K562 (cell line): Measurements from ENCODE around the gene PRKCE. TPM values are rescaled to one million over a fixed set of nuclear protein-coding genes. Genes with fewer than 3 reads are reported as not detected.

ENCODE experiments used
- ATAC-seq: fragments of 200-7000 bp; cut with Tn5 transposase; 3 replicates; pipeline ENCODE4 v1.9.1; 2020; ENCODE audit warnings: moderate library complexity
- BruUV-seq: library from RNA; stranded (reverse); fragments of 400-500 nt; replicated peaks from 2 replicates; lab custom pipeline; 2021; lab: Mats Ljungman, UMichigan
- CTCF ChIA-PET: fragments of 300-600 bp; formaldehyde crosslinking; extraction: SDS; loops from one replicate; lab custom pipeline; 2021; ENCODE audit warnings: low intra/inter-chr PET ratio; lab: Yijun Ruan, JAX
- POLR2A ChIA-PET: fragments of 300-600, 350-650 bp; sonication (Branson Sonifier 250); formaldehyde crosslinking; extraction: SDS; loops from one replicate; lab custom pipeline; 2021; ENCODE audit warnings: antibody characterized with exemption, inconsistent platforms; lab: Yijun Ruan, JAX
- DNase-seq, 4 experiments: peaks; one replicate each; pipeline versions ENCODE4 v3.0.0 to v3.0.0-alpha.2; 2011 to 2018; ENCODE audit warnings: low spot score in 3 of 4, mixed read lengths in 3 of 4; ENCODE audit errors: extremely low read depth in 1 of 4
- FAIRE-seq: peaks from 2 replicates; lab custom pipeline; 2011; peaks lifted over from hg19 to GRCh38; lab: Jason Lieb, UNC
- H2AFZ ChIP-seq: 2 replicates; pipeline ENCODE4 v1.6.0; 2011; ENCODE audit warnings: low read depth, low read length, control low read depth, inconsistent platforms
- H3K27ac ChIP-seq: fragments of 200-600 bp; 3 replicates; pipeline ENCODE4 v1.8.0; 2011; ENCODE audit warnings: low read depth, mild to moderate bottlenecking, control low read depth, inconsistent platforms, low read length, moderate library complexity, mixed read lengths; ENCODE audit errors: extremely low read depth
- H3K27me3 ChIP-seq, 2 experiments: fragments of 300-600 bp in 1 of 2; 2 replicates in 1 of 2; 3 replicates in 1 of 2; pipeline versions ENCODE4 v1.6.0 to v1.8.0; 2011; ENCODE audit warnings: inconsistent platforms in 2 of 2, low read length in 2 of 2, mild to moderate bottlenecking in 1 of 2, mixed read lengths in 1 of 2, moderate library complexity in 1 of 2; ENCODE audit not compliant: control insufficient read depth in 2 of 2, insufficient read depth in 2 of 2
- H3K36me3 ChIP-seq: fragments of 300-600 bp; 3 replicates; pipeline ENCODE4 v1.8.0; 2011; ENCODE audit warnings: mild to moderate bottlenecking, low read length, inconsistent platforms; ENCODE audit not compliant: control insufficient read depth, insufficient read depth
- H3K4me1 ChIP-seq, 2 experiments: fragments of 200-600 bp in 1 of 2; replicated peaks in 1 of 2; 2 replicates in 1 of 2; 3 replicates in 1 of 2; pipeline versions ENCODE4 v1.5.1 to v1.8.0; 2011; ENCODE audit warnings: inconsistent platforms in 2 of 2, low read length in 2 of 2, mild to moderate bottlenecking in 1 of 2, mixed read lengths in 1 of 2, moderate library complexity in 1 of 2; ENCODE audit not compliant: control insufficient read depth in 2 of 2, insufficient read depth in 2 of 2
- H3K4me2 ChIP-seq: 2 replicates; pipeline ENCODE4 v1.6.1; 2011; ENCODE audit warnings: low read length, control low read depth, inconsistent platforms, mixed read lengths; ENCODE audit not compliant: insufficient read depth
- H3K4me3 ChIP-seq: fragments of 200-600 bp; sonication (generic), shearing (Covaris generic); 2 replicates; pipeline ENCODE4 v1.5.1; 2016; ENCODE audit warnings: control low read depth, inconsistent platforms
- H3K79me2 ChIP-seq: fragments of 200-600 bp; 3 replicates; pipeline ENCODE4 v1.8.0; 2011; ENCODE audit warnings: low read length, inconsistent platforms; ENCODE audit not compliant: control insufficient read depth, insufficient read depth
- H3K9ac ChIP-seq, 2 experiments: 2 replicates each; pipeline versions ENCODE4 v1.6.0 to v1.6.1; 2011; ENCODE audit warnings: low read depth in 2 of 2, low read length in 2 of 2, control low read depth in 1 of 2, inconsistent platforms in 1 of 2, mild to moderate bottlenecking in 1 of 2, mixed read lengths in 1 of 2; ENCODE audit not compliant: insufficient read depth in 1 of 2
- H3K9me1 ChIP-seq: one replicate; pipeline ENCODE4 v1.6.0; 2011; ENCODE audit warnings: inconsistent platforms, mild to moderate bottlenecking, low read length, moderate library complexity; ENCODE audit not compliant: control insufficient read depth, insufficient read depth
- H3K9me3 ChIP-seq: replicated peaks from 2 replicates; pipeline ENCODE4 v1.5.1; 2011; ENCODE audit warnings: low read depth, low read length, inconsistent platforms; ENCODE audit not compliant: control insufficient read depth, insufficient read depth
- H4K20me1 ChIP-seq: replicated peaks from 2 replicates; pipeline ENCODE4 v1.6.1; 2011; ENCODE audit warnings: low read length, inconsistent platforms, mixed read lengths; ENCODE audit not compliant: control insufficient read depth, insufficient read depth
- ARID2 ChIP-seq: fragments of 450-650 bp; IDR thresholded peaks from 2 replicates; pipeline ENCODE4 v1.6.1; 2017; ENCODE audit warnings: antibody characterized with exemption, mild to moderate bottlenecking
- DPF2 ChIP-seq: fragments of 450-650 bp; IDR thresholded peaks from 2 replicates; pipeline ENCODE4 v1.6.1; 2016
- FOXK2 ChIP-seq, 2 experiments: fragments of 450-650 bp; IDR thresholded peaks in 1 of 2; conservative IDR thresholded peaks in 1 of 2; 2 replicates each; pipeline ENCODE4 v1.6.1; 2016; ENCODE audit warnings: low read depth in 2 of 2, mild to moderate bottlenecking in 1 of 2
- GATA2 ChIP-seq: sonication (generic); formaldehyde crosslinking; IDR thresholded peaks from 2 replicates; pipeline ENCODE4 v1.4.0; 2020; ENCODE audit warnings: mild to moderate bottlenecking, missing genetic modification reagents
- GTF2A2 ChIP-seq: IDR thresholded peaks from 2 replicates; pipeline ENCODE4 v1.6.1; 2016; ENCODE audit warnings: mild to moderate bottlenecking, missing genetic modification characterization, missing compliant biosample characterization
- HIVEP1 ChIP-seq: fragments of 250-450 bp; sonication (Bioruptor Pico); IDR thresholded peaks from 2 replicates; pipeline ENCODE4 v1.4.0; 2020; ENCODE audit warnings: mild to moderate bottlenecking
- MTA2 ChIP-seq: fragments of 450-650 bp; IDR thresholded peaks from 2 replicates; pipeline ENCODE4 v1.6.1; 2016; ENCODE audit warnings: low read depth
- MYC ChIP-seq, 2 experiments: fragments of 250-450 bp in 1 of 2; sonication (Bioruptor Pico) in 1 of 2; IDR thresholded peaks; 2 replicates each; pipeline versions ENCODE4 v1.5.1 to v1.6.1; 2012 to 2021; ENCODE audit warnings: low read depth in 2 of 2, borderline replicate concordance in 1 of 2, improper control_type of control experiment in 1 of 2, low read length in 1 of 2, mild to moderate bottlenecking in 1 of 2, moderate library complexity in 1 of 2
- PTRF ChIP-seq: fragments of 450-650 bp; IDR thresholded peaks from 2 replicates; pipeline ENCODE4 v1.6.1; 2016; ENCODE audit warnings: mild to moderate bottlenecking, missing genetic modification characterization, missing compliant biosample characterization
- RAD21 ChIP-seq, 2 experiments: fragments of 250-450 bp in 1 of 2; fragments of 450-650 bp in 1 of 2; sonication (Bioruptor Pico) in 1 of 2; formaldehyde crosslinking in 1 of 2; IDR thresholded peaks in 1 of 2; conservative IDR thresholded peaks in 1 of 2; 2 replicates each; pipeline versions ENCODE4 v1.4.0 to v1.8.0; 2020 to 2022; ENCODE audit warnings: mild to moderate bottlenecking in 2 of 2, moderate library complexity in 1 of 2
- TAF1 ChIP-seq: IDR thresholded peaks from 2 replicates; pipeline ENCODE4 v1.6.1; 2011; ENCODE audit warnings: mild to moderate bottlenecking, low read length, moderate library complexity; ENCODE audit not compliant: insufficient read depth, control insufficient read depth, severe bottlenecking; ENCODE audit errors: extremely low read depth
- ZKSCAN1 ChIP-seq: fragments of 150-350 bp; IDR thresholded peaks from 2 replicates; pipeline ENCODE4 v1.6.1; 2016; ENCODE audit warnings: low read depth, low read length
- ZNF239 ChIP-seq: fragments of 250-450 bp; sonication (Bioruptor Pico); IDR thresholded peaks from 2 replicates; pipeline ENCODE4 v1.4.0; 2020; ENCODE audit warnings: mild to moderate bottlenecking
- ZNF561 ChIP-seq: fragments of 450-650 bp; formaldehyde crosslinking; conservative IDR thresholded peaks from 2 replicates; pipeline ENCODE4 v1.4.0; 2020; ENCODE audit warnings: mild to moderate bottlenecking, moderate library complexity
- ZNF695 ChIP-seq: fragments of 450-650 bp; formaldehyde crosslinking; IDR thresholded peaks from 2 replicates; pipeline ENCODE4 v1.4.0; 2020; ENCODE audit warnings: mild to moderate bottlenecking, moderate library complexity
- ZNF780A ChIP-seq: fragments of 250-450 bp; sonication (Bioruptor Pico); IDR thresholded peaks from 2 replicates; pipeline ENCODE4 v1.5.0; 2021; ENCODE audit warnings: mild to moderate bottlenecking
- WGBS: fragments of 100-300 bp; shearing (Covaris generic); methylation state at CpG from one replicate; pipeline ENCODE4 v1.1.6; 2016; ENCODE audit warnings: low coverage, mixed read lengths; ENCODE audit not compliant: insufficient coverage; ENCODE audit errors: missing lambda C conversion rate; 5-methylcytosine and 5-hydroxymethylcytosine counted together
- in situ Hi-C: fragments of 300-500 bp; cut with MboI; formaldehyde crosslinking; loops from 4 replicates; pipeline ENCODE4 v1.15.0; 2018; ENCODE audit warnings: inconsistent platforms, mixed read lengths
- intact Hi-C: fragments of 100-400 bp; cut with micrococcal nuclease; formaldehyde crosslinking; loops from 2 replicates; pipeline ENCODE4 v1.14.2; 2022
- polyA plus RNA-seq, 8 experiments: library from polyadenylated mRNA; depleted of rRNA in 4 of 8; stranded (reverse) in 5 of 8; unstranded in 3 of 8; fragments of >200 nt; fragmentation: Nextera tagmentation in 2 of 8; fragmentation: Illumina TruSeq in 1 of 8; extraction: Ambion mirVana in 2 of 8; extraction: Trizol in 1 of 8; gene quantifications; 2 replicates each; pipeline versions ENCODE4 v1.2.1 to v1.2.3, GENCODE V29; 2011 to 2014; ENCODE audit warnings: inconsistent platforms in 1 of 8, missing spikeins in 1 of 8
- total RNA-seq, 7 experiments: library from RNA; depleted of rRNA in 6 of 7; stranded (reverse); fragments of >200 nt in 6 of 7; fragmentation: Illumina TruSeq in 2 of 7; extraction: Trizol in 2 of 7; gene quantifications; 2 replicates each; pipeline versions ENCODE4 v1.2.1 to v1.2.3, GENCODE V29; 2011 to 2021; ENCODE audit warnings: low replicate concordance in 1 of 7
- TF ChIP-seq, protein P1 (sequence below): fragments of 450-650 bp; IDR thresholded peaks from 2 replicates; pipeline ENCODE4 v1.7.0; 2016; ENCODE audit warnings: borderline replicate concordance
- TF ChIP-seq, protein P2 (sequence below): sonication (generic); formaldehyde crosslinking; IDR thresholded peaks from 2 replicates; pipeline ENCODE4 v1.8.0; 2022; ENCODE audit warnings: mild to moderate bottlenecking, missing genetic modification reagents

PRKCE gene
- total and polyA plus RNA-seq, 9 of the 15 experiments (the other 6 are each of a cell fraction or from before 2014, with no cell fraction given), result 0.06 to 1.0 (median 0.22) TPM; not detected in 1

DNA sequence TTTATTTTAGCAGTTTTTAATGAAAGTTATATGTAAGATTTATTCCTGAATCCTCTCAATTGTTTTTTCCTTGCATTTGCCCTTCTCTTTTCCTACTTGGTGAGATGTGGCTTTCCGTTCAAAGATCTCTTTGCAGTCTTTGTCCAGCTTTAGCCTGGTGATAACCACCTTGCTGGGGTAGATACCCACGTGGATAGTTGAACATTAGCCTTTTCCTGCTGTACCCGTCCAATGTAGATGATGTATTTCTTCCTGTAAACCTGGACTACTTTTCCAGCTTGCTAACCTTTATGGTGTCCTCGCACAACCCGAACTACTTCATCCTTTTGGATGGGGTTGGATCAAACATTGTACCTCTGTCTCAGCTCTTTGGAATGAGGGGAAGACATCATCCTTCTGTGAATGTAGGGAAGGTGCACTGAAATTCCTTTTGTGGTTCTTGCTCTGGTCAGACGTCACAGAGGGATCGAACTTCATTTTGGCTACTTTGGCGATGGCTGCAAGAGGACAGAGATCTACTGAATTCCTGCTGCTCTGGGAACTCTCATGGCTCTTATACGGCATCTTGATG lies 352.5 kb downstream of the PRKCE start (continued):
- TF ChIP-seq ZNF780A (CRISPR knock-in tag) (no peak), HIVEP1 (CRISPR knock-in tag) (no peak), ZNF239 (CRISPR knock-in tag) (no peak), MTA2 (no peak), ARID2 (no peak), ZNF695 (CRISPR knock-in tag) (no peak)
- TF ChIP-seq, protein P1, sequence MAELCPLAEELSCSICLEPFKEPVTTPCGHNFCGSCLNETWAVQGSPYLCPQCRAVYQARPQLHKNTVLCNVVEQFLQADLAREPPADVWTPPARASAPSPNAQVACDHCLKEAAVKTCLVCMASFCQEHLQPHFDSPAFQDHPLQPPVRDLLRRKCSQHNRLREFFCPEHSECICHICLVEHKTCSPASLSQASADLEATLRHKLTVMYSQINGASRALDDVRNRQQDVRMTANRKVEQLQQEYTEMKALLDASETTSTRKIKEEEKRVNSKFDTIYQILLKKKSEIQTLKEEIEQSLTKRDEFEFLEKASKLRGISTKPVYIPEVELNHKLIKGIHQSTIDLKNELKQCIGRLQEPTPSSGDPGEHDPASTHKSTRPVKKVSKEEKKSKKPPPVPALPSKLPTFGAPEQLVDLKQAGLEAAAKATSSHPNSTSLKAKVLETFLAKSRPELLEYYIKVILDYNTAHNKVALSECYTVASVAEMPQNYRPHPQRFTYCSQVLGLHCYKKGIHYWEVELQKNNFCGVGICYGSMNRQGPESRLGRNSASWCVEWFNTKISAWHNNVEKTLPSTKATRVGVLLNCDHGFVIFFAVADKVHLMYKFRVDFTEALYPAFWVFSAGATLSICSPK, result no peak
- TF ChIP-seq, all 486 proteins: peak for 0

DNA sequence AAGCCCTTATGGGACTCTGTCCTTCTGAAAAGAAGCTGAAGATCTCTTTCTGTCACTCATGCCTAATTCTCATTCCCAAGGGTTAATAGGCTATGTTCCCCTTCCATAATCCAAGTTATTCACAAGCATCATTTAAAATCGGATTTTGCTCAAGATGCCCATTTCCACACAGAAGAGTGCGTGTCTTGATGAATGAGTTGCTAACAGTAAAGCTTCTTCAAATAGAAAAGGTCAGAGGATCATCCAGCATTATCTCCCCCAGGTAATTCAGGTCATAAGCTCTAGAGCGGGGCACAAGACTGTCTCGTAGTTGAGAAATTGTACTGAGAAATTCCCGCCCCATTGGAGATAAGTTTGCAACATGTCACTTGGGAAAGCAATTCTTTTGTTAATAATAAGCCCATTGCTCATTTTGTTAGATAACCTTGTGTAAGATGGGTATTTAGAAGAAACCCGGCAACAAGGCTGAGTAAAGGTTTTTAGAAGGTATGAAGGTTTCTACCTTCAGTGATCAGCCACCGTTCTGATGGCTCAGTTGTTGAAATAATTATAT lies 355.1 kb downstream of the PRKCE start:
- Histone ChIP-seq H3K4me3 (no peak overlapping the region), H2AFZ (no peak overlapping the region), H3K27ac (no peak overlapping the region), H3K4me1 (no peaks in the 10 kb centered on the region), H4K20me1 (0 out of 2 replicates have a peak, but pooled peaks cover 2% of the 10 kb centered on the region), H3K27me3 (peaks cover 23 to 34% of the 10 kb centered on the region in 2 experiments), H3K9ac (no peak overlapping the region), H3K9me3 (no peaks in the 10 kb centered on the region), H3K9me1 (no peaks in the 10 kb centered on the region), H3K36me3 (no peaks in the 10 kb centered on the region), H3K4me2 (no peak overlapping the region), H3K79me2 (no peaks in the 10 kb centered on the region)
- in situ Hi-C loops (no loop called here), intact Hi-C loops (no loop called here)
- BruUV-seq, result no TSS peak
- ChIA-PET CTCF (no interaction called here), POLR2A (no interaction called here)
- no peak for FAIRE-seq
- ATAC-seq, result no peak
- WGBS, result under 1% methylated on average over 7 of the region's 7 CpGs
- no peak for DNase-seq
- TF ChIP-seq PTRF (tag) (no peak), ZKSCAN1 (no peak), DPF2 (no peak), RAD21 (CRISPR knock-in tag; conservative IDR thresholded peaks at IDR 0.05 in 1 of 2, IDR thresholded peaks at IDR 0.05 in 1 of 2) (no peak), GATA2 (CRISPR knock-in tag) (no peak), MYC (IDR thresholded peaks at IDR 0.05; ENCODE audit: low read depth, low read length) (no peak), MYC (CRISPR knock-in tag; IDR thresholded peaks at IDR 0.05; ENCODE audit: borderline replicate concordance, low read depth) (no peak), ZNF561 (CRISPR knock-in tag) (no peak), TAF1 (no peak), GTF2A2 (no peak), FOXK2 (conservative IDR thresholded peaks at IDR 0.05 in 1 of 2, IDR thresholded peaks at IDR 0.05 in 1 of 2; ENCODE audit: low read depth in 2 of 2) (no peak)
- TF ChIP-seq, protein P2, sequence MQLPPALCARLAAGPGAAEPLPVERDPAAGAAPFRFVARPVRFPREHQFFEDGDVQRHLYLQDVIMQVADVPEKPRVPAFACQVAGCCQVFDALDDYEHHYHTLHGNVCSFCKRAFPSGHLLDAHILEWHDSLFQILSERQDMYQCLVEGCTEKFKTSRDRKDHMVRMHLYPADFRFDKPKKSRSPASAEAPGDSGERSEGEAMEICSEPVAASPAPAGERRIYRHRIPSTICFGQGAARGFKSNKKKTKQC, result no peak
